ENCODE data around the gene PAX8. TPM values are rescaled to one million over a fixed set of nuclear protein-coding genes. Genes with fewer than 3 reads are reported as not detected.

Gene PAX8
- total and polyA plus RNA-seq, 2 of the 13 experiments (the other 11 are each of a cell fraction or from before 2014, with no cell fraction given), result 1.5 to 8.8 TPM

DNA sequence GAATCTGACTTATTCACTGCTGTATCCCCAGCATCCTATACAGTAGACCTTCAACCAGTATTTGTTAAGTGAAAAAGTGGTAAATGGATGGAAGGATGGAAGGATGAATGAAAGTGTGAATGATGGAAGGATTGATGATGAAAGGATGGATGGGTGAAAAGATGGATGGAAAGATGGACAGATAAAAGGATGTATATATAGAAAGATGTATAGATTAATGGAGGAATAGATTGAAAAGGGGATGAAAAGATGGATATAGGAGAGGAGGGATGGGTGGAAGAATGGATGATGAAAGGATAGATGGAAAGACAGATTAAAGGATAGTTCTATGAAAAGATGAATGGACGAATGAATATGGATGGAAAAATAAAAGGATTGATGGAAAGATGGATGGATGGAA lies 54.9 kb downstream of the PAX8 start:
- H3K4me2 ChIP-seq (ENCODE audit: low read depth, low read length), result no peak overlapping the region
- TF ChIP-seq, protein P1, sequence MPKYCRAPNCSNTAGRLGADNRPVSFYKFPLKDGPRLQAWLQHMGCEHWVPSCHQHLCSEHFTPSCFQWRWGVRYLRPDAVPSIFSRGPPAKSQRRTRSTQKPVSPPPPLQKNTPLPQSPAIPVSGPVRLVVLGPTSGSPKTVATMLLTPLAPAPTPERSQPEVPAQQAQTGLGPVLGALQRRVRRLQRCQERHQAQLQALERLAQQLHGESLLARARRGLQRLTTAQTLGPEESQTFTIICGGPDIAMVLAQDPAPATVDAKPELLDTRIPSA (CRISPR knock-in tag; IDR thresholded peaks at IDR 0.05; ENCODE audit: borderline replicate concordance), result no peak
- ATAC-seq (no peak), FAIRE-seq (no peak), DNase-seq (ENCODE audit: low spot score) (no peak)
- CTCF ChIA-PET (ENCODE audit: low intra/inter-chr PET ratio, low total read pairs), result no interaction called here
- H3K9ac ChIP-seq (ENCODE audit: insufficient read depth, low read depth, low read length), result no peak overlapping the region
- H3K27ac ChIP-seq (ENCODE audit: extremely low read length, insufficient read depth, low read length), result no peak overlapping the region
- no TSS peak for BruUV-seq (replicated peaks)
- no peaks in the 10 kb centered on the region for H3K9me3 ChIP-seq (ENCODE audit: low read length)
- POLR2A ChIA-PET, result interaction anchor here (1.1 kb wide), 1 partner anchor 10 kb away, joined by 3 read pairs; no protein-coding TSS in a partner anchor
- H3K36me3 ChIP-seq (replicated peaks in 1 of 2; ENCODE audit: control insufficient read depth in 1 of 2, insufficient read depth in 2 of 2, low read length in 2 of 2), result no peaks in the 10 kb centered on the region
- H3K27me3 ChIP-seq (ENCODE audit: control insufficient read depth in 1 of 2, insufficient read depth in 2 of 2, low read length in 2 of 2), result no peaks in the 10 kb centered on the region; a peak in 1 of 5 replicates
- intact Hi-C loops (cut with micrococcal nuclease; ENCODE audit: unreplicated experiment), result no loop called here
- H4K20me1 ChIP-seq (ENCODE audit: insufficient read depth, low read length), result no peaks in the 10 kb centered on the region
- 69% methylated on average over 1 of the region's 1 CpG for WGBS (ENCODE audit: low lambda C conversion rate)
- H3K79me2 ChIP-seq (ENCODE audit: insufficient read depth, low read length), result no peaks in the 10 kb centered on the region
- no peak overlapping the region for H2AFZ ChIP-seq (ENCODE audit: low read length)
- H3K4me1 ChIP-seq (ENCODE audit: insufficient read depth, low read length), result peaks cover 62% of the 10 kb centered on the region
- in situ Hi-C loops (cut with HindIII; ENCODE audit: extremely low pct_ligation_motif_present, low pct_unique_long_range_greater_than_20kb), result no loop called here
- no peak overlapping the region for H3K4me3 ChIP-seq (replicated peaks in 1 of 3; ENCODE audit: insufficient read depth in 1 of 3, low read depth in 2 of 3, low read length in 3 of 3)

DNA sequence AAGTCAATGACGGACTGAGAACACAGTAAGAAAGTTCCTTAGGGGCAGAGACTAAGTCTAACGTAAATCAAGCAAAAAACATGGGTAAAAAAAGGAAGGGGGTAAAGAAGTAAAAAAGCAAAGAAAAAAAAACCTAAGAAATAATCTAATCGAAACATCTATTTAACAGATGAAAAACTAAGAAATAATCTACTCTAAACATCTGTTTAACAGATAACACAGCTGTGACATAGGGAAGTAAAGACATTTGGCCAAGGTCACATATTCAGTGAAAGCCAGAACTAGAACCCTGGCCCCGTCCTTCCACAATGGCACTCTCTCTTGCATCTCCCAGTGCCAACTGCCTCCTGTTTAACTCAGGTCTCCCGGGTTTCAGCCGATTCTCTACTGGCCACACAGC lies 56.9 kb downstream of the PAX8 start:
- peaks cover 81% of the 10 kb centered on the region for H3K4me1 ChIP-seq (ENCODE audit: insufficient read depth, low read length)
- no TSS peak for BruUV-seq (replicated peaks)
- POLR2A ChIA-PET, result interaction anchor here (2.8 to 3.7 kb wide), 2 partner anchors 12 to 65 kb away, joined by 7 to 19 read pairs; no protein-coding TSS in a partner anchor
- TF ChIP-seq WIZ (CRISPR knock-in tag; IDR thresholded peaks at IDR 0.05), result no peak
- no peak for TF ChIP-seq ZSCAN20 (CRISPR knock-in tag; IDR thresholded peaks at IDR 0.05; ENCODE audit: borderline replicate concordance)
- TF ChIP-seq TOE1 (CRISPR knock-in tag; IDR thresholded peaks at IDR 0.05), result no peak
- TF ChIP-seq ARID2 (CRISPR knock-in tag; IDR thresholded peaks at IDR 0.05; ENCODE audit: borderline replicate concordance), result no peak
- TF ChIP-seq HNRNPH1 (optimal IDR thresholded peaks at IDR 0.05; ENCODE audit: low read depth, low read length), result no peak
- no peak for TF ChIP-seq YEATS4 (CRISPR knock-in tag; IDR thresholded peaks at IDR 0.05; ENCODE audit: borderline replicate concordance)
- TF ChIP-seq ZNF256 (CRISPR knock-in tag; conservative IDR thresholded peaks at IDR 0.05), result no peak
- TF ChIP-seq, protein P2, sequence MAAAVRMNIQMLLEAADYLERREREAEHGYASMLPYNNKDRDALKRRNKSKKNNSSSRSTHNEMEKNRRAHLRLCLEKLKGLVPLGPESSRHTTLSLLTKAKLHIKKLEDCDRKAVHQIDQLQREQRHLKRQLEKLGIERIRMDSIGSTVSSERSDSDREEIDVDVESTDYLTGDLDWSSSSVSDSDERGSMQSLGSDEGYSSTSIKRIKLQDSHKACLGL (CRISPR knock-in tag; IDR thresholded peaks at IDR 0.05), result no peak
- no peak for TF ChIP-seq ZC3H4 (CRISPR knock-in tag; IDR thresholded peaks at IDR 0.05; ENCODE audit: borderline replicate concordance)
- no peak for TF ChIP-seq ZNF446 (CRISPR knock-in tag; IDR thresholded peaks at IDR 0.05)
- TF ChIP-seq THYN1 (CRISPR knock-in tag; IDR thresholded peaks at IDR 0.05; ENCODE audit: borderline replicate concordance, low read depth), result no peak
- TF ChIP-seq NCOA1 (CRISPR knock-in tag; IDR thresholded peaks at IDR 0.05), result no peak
- TF ChIP-seq, protein P3, sequence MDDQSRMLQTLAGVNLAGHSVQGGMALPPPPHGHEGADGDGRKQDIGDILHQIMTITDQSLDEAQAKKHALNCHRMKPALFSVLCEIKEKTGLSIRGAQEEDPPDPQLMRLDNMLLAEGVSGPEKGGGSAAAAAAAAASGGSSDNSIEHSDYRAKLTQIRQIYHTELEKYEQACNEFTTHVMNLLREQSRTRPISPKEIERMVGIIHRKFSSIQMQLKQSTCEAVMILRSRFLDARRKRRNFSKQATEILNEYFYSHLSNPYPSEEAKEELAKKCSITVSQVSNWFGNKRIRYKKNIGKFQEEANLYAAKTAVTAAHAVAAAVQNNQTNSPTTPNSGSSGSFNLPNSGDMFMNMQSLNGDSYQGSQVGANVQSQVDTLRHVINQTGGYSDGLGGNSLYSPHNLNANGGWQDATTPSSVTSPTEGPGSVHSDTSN (CRISPR knock-in tag; IDR thresholded peaks at IDR 0.05; ENCODE audit: borderline replicate concordance), result no peak
- no peak for TF ChIP-seq XRCC5 (optimal IDR thresholded peaks at IDR 0.05; ENCODE audit: low read length)
- TF ChIP-seq ELF4 (CRISPR knock-in tag; IDR thresholded peaks at IDR 0.05; ENCODE audit: borderline replicate concordance), result no peak
- no peak for TF ChIP-seq TBX3 (IDR thresholded peaks at IDR 0.05; ENCODE audit: borderline replicate concordance)
- TF ChIP-seq ZNF644 (CRISPR knock-in tag; IDR thresholded peaks at IDR 0.05; ENCODE audit: low read depth), result no peak
- no peak for TF ChIP-seq ZSCAN9 (CRISPR knock-in tag; IDR thresholded peaks at IDR 0.05; ENCODE audit: borderline replicate concordance)

More for the DNA sequence above, 56.9 kb downstream of the PAX8 start:
- no peak overlapping the region for H3K4me3 ChIP-seq (replicated peaks in 1 of 3; ENCODE audit: insufficient read depth in 1 of 3, low read depth in 2 of 3, low read length in 3 of 3)
- no peak overlapping the region for H3K27ac ChIP-seq (ENCODE audit: extremely low read length, insufficient read depth, low read length)
- H3K9ac ChIP-seq (ENCODE audit: insufficient read depth, low read depth, low read length), result no peak overlapping the region
- DNase-seq (ENCODE audit: low spot score) (no peak), FAIRE-seq (no peak), ATAC-seq (no peak)
- no peak overlapping the region for H2AFZ ChIP-seq (ENCODE audit: low read length)
- H3K27me3 ChIP-seq (ENCODE audit: control insufficient read depth in 1 of 2, insufficient read depth in 2 of 2, low read length in 2 of 2), result no peaks in the 10 kb centered on the region; a peak in 1 of 5 replicates
- no peaks in the 10 kb centered on the region for H4K20me1 ChIP-seq (ENCODE audit: insufficient read depth, low read length)
- in situ Hi-C loops (cut with HindIII; ENCODE audit: extremely low pct_ligation_motif_present, low pct_unique_long_range_greater_than_20kb) (no loop called here), intact Hi-C loops (cut with micrococcal nuclease; ENCODE audit: unreplicated experiment) (no loop called here)
- no peaks in the 10 kb centered on the region for H3K9me3 ChIP-seq (ENCODE audit: low read length)
- no peaks in the 10 kb centered on the region for H3K36me3 ChIP-seq (replicated peaks in 1 of 2; ENCODE audit: control insufficient read depth in 1 of 2, insufficient read depth in 2 of 2, low read length in 2 of 2)
- CTCF ChIA-PET (ENCODE audit: low intra/inter-chr PET ratio, low total read pairs), result no interaction called here
- WGBS (ENCODE audit: low lambda C conversion rate), result 78% methylated on average over 6 of the region's 6 CpGs
- H3K79me2 ChIP-seq (ENCODE audit: insufficient read depth, low read length), result no peaks in the 10 kb centered on the region
- no peak overlapping the region for H3K4me2 ChIP-seq (ENCODE audit: low read depth, low read length)
